DMS 273 (cell line): ENCODE results near the gene LRRC59.

ENCODE experiments used
- DNase-seq: peaks from one replicate; lab custom pipeline; 2025; ENCODE audit not compliant: unreplicated experiment; lab: John Stamatoyannopoulos, UW

LRRC59 gene

GRCh38 chr17:50363217-50364060 is 33.9 kb downstream of the LRRC59 start:
- peak; percentile 78 for DNase-seq

GRCh38 chr17:50362661-50363060 is 34.7 kb downstream of the LRRC59 start:
- DNase-seq = no peak

DNA sequence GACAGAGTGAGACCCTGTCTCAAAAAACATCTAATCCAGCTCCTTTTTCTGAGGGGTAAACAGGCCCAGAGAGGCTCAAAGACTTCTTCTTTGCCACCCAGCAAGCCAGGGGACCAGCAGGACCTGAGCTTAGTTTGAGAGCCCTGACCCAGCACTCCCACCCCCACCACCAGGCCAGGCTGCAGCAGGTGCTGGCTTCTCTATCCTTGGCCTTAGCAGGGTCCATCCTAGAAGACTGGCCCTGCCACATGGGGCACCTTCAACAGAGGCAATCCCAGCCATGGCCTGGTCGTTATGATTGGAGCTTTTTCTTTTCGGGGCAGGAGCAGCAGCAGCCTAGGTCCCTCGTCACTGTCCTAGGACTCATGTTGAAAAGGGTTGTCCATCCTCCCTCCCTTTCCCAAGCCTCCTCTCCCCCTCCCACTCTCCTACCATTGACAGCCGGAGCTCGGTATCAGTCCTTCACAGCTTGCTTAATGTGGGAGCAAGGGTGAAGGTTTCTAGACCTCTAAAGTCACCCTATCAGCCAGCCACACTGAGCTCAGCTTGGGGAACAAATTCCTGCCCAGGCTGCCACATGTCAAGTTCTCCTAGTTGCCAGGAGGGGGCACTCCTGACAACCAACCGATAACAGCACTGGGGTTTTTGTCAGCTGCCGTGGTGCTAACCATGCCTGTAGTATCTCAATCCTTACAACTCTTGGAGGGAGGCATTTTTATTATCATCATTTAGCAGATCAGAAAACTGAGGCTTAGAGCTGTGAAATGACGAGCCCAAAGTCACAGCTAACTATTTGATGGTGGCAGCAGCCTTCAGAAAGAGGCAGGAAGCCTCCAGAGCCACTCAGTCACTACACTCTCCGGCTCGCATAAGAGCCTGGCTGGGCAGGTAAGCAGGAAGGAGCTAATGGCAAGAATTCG is 35.5 kb downstream of the LRRC59 start:
- peak; percentile 82 for DNase-seq

DNA sequence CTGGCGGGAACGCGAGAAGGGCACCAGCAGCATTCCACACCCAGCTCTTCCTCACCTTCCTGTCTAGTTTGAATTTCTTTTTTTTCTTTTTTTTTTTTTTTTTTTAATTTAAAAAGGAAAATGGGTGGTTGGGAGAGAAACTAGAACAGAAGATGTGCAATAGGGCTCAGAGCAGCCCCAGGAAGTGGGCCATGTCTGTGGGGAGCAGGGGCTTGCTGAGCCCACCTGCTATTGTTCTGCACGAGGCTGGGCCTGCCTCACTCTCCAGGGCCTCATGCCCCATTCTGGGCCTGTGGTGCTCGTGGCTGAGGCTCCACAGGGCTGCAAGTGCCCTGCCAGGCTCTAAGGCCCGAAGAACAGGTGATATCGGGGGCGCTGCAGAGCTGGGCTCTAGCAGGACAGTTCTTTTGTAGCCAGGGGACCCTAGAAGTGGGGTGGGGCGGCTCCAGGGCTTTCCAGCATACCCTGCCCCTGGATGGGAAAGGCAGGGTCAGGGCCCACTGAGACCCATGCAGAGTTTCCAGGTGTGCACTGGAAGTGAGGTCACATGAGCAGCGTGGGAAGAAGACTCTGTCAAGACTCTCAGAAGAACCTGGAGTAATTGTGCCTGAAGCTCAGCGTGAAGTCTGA is 36.7 kb downstream of the LRRC59 start:
- no peak for DNase-seq

GRCh38 chr17:50359998-50360461 is 37.3 kb downstream of the LRRC59 start:
- DNase-seq = no peak

DNA sequence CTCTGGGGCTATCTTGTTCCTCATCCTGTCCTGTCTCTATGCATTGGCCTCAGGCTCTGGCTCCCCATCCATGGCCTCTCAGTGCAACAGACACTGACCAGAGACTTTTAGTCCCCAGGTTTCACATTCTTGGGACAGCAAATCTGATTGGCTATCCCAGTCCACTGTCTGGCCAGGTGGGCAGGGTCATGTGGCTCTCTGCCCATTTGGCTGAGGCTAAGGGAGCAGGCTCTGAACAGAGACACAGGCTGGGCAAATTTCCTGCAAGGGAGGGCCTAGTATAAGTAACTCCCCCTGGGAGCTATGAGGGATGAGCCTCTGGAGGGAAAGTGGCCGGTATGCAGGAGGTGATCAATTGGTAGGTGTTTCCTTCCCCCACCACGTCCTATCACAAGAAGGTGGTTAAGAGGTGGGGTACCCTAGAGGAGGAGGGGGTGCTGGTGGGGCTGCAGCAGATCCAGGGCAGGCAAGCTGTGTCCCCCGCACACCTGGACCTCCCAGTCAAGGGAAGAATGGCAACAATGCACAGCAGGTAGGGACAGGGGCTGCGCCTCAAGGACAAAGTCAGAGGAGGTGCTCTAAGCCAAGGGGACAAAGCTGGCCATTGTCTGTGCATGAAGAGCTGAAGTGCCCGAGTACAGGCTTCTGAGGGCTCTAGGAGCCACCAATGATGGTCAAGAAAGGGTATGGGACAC is 38.2 kb downstream of the LRRC59 start:
- DNase-seq = no peak

DNA sequence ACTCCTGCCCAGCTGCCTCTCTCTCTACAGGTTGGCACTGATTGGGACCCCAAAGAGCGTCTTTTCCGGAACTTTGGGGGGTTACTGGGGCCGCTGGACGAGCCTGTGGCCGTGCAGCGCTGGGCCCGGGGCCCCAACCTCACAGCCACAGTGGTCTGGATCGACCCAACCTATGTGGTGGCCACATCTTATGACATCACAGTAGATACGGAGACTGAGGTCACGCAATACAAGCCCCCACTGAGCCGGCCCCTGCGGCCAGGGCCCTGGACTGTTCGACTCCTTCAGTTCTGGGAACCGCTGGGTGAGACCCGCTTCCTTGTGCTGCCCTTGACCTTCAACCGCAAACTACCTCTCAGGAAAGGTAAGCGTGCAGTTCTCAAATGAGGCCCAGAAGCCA is 39.1 kb downstream of the LRRC59 start:
- no peak for DNase-seq

GRCh38 chr17:50356892-50357510 is 40.3 kb downstream of the LRRC59 start:
- no peak for DNase-seq

- no peak for DNase-seq
Observed at GRCh38 chr17:50356418-50356817, 40.9 kb downstream of the LRRC59 start.

DNA sequence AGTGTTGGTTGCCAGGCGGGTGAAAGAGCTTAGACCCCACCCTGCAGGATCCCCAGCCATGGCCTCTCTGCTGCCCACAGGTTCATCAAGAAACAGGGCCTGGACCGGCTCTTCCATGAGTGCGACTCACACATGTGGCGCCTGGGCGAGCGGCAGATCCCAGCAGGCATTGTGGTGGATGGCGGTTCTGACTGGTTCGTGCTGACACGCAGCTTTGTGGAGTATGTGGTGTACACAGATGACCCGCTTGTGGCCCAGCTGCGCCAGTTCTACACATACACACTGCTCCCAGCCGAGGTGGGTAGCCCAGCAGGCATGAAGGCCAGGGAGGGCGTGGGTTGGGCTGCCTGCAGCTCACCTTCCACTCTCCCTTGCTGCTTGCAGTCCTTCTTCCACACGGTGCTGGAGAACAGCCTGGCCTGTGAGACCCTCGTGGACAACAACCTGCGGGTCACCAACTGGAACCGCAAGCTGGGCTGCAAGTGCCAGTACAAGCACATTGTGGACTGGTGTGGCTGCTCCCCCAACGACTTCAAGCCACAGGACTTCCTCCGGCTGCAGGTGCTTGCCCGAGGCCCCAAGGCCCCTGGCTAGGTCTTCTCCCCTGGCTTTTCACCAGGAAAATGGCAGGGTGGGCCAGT is 41.5 kb downstream of the LRRC59 start:
- no peak for DNase-seq

- no peak for DNase-seq
Observed at GRCh38 chr17:50355336-50355700, 42.0 kb downstream of the LRRC59 start.

- no peak for DNase-seq
Observed at GRCh38 chr17:50354776-50355175, 42.5 kb downstream of the LRRC59 start.

DNA sequence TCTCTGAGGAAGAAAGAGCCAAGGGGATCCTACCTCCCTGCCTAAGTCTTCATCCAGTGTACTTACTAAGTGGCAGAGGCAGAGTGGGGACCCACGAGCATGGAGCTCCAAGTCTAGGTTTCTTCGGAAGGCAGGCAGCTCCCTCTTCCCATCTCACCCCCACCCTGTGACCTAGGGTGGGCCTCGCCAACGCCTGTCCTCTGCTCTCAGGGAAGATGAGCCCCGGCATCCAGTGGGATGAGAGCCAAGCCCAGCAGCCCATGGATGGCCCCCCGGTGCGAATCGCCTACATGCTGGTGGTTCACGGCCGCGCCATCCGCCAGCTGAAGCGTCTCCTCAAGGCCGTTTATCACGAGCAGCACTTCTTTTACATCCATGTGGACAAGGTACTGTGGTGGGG is 43.1 kb downstream of the LRRC59 start:
- no peak for DNase-seq

DNA sequence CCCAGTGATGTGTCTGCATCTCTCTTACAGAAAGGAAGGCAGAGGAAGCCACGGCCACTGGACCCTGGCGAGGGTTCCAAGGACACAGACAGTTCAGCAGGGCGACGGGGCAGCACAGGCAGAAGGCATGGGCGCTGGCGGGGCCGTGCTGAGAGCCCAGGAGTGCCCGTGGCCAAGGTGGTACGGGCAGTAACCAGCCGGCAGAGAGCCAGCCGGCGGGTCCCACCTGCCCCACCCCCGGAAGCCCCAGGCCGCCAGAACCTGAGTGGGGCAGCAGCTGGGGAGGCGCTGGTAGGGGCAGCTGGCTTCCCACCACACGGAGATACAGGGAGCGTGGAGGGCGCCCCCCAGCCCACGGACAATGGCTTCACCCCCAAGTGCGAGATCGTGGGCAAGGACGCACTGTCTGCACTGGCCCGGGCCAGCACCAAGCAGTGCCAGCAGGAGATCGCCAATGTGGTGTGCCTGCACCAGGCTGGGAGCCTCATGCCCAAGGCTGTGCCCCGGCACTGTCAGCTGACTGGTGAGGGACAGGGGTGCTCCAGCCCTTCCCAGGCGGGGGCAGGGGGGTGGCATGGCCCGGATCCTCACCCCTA is 43.6 kb downstream of the LRRC59 start:
- DNase-seq = no peak

DNA sequence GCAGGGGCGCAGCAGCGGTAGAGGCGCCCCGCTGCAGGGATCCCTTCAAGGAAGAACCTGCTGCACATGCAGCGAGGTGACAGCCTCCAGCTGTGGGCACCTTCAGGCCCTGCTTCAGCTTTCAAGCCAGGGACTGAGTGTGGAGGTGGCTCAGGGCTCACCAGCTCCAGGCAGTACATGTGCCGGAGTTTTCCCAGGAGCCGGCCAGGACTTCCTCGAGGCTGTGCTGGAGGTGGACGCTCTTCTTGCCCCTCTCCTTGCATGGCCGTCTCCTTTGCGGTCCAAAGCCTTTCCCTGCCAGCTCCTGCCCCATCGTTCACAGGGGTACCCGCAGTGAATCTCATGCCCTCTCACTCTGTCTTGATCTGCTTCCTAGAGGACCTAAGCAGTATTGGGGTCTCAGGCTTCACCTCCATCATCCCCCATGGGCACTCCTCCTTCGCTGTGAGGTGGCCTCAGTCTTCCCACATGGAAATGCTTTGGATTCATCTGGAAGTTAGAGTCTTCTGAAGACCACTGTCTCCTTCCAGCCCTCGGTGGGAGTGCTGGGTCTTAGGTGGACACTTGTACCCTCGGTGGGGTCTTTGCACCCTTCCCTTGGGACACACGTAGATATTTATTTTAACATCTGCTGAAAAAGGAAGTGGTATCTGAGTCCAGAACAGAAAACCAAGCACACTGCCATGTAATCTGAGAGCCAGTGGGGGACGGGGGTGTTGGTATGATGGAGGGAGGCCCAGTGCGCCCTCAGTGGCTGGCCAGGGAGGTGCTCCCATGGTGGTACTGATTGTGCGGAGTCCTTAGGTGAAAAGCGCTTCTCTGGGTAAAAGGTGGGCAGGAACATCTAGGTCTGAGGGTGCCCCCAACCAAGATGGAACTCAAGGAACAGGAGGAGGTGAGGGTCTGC is 44.4 kb downstream of the LRRC59 start:
- DNase-seq = no peak

DNA sequence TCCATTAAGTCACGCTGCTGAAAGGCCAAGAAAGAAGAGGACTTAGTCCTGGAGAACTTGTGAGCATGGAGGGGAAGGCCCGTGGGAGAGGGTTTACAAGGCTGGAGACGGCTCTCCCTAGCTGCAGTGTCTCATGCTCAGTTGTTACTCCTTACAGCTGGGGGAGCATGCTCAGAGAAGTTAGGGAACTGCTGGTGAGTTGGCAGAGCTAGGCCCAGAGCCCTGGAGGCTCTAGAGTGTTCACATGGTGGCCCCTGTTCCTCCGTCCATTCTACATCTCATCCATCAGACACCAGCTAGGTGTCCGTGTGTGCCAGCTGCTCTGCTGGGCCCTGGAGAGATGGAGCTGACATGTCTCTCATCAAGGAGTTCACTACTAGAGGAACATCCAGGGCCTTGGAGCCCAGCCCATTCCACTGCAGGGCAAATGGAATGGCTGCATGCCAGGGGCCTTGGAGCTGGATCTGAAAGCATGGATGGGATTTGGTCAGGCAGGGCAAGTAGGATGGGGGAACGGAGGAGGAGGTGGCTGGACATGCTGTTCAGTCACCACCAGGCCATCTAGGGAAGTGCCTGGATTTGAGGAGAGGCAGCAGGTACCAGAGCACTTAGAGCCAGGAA is 45.1 kb downstream of the LRRC59 start:
- DNase-seq = peak; percentile 45

DNA sequence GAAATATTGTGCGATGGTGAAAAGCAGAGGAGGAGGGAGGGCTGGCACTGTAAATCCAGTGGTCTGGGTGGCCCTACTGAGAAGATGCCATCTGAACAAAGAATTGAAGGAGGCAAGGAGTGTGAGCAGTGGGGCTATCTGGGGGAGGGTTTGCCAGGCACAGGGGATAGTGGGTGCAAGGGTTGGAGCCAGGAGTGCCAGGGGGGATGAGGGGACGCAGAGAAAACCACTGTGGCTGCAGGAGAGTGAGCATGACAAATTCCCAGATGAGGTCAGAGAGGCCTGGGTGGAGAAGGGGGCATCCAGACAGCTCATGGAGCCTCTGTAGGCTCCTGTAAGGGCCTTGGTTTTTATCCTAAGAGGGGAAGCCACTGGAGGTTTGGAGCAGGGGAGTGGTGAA is 46.6 kb downstream of the LRRC59 start:
- DNase-seq = no peak

- DNase-seq = no peak
Observed at GRCh38 chr17:50349243-50349600, 48.1 kb downstream of the LRRC59 start.
